BJ (cell line): ENCODE measurements around the gene ITGA1. TPM values are rescaled to one million over a fixed set of nuclear protein-coding genes. Genes with fewer than 3 reads are reported as not detected.

Source experiments
- CTCF ChIA-PET: fragments of 350-600 bp; formaldehyde crosslinking; extraction: SDS; loops from one replicate; lab custom pipeline; 2021; ENCODE audit warnings: antibody characterized with exemption, inconsistent platforms; lab: Yijun Ruan, JAX
- POLR2A ChIA-PET: fragments of 300-600 bp; sonication (Branson Sonifier 250); formaldehyde crosslinking; extraction: SDS; loops from one replicate; lab custom pipeline; 2021; ENCODE audit warnings: antibody characterized with exemption; lab: Charles Lee
- DNase-seq: peaks from one replicate; pipeline ENCODE4 v3.0.0-alpha.2; 2011; ENCODE audit warnings: low read depth
- H3K27me3 ChIP-seq: 2 replicates; pipeline ENCODE4 v1.6.0; 2011; ENCODE audit warnings: low read length; ENCODE audit not compliant: control insufficient read depth, insufficient read depth
- H3K36me3 ChIP-seq: 2 replicates; pipeline ENCODE4 v1.5.1; 2011; ENCODE audit warnings: low read length; ENCODE audit not compliant: control insufficient read depth, insufficient read depth
- H3K4me3 ChIP-seq: 2 replicates; pipeline ENCODE4 v1.5.1; 2011; ENCODE audit warnings: low read depth, mild to moderate bottlenecking, control low read depth, low read length
- polyA plus RNA-seq: library from polyadenylated mRNA; depleted of rRNA; stranded (reverse); fragments of >200 nt; gene quantifications from 2 replicates; pipeline ENCODE4 v1.2.3, GENCODE V29; 2011
- TF ChIP-seq, protein P1 (sequence below): IDR thresholded peaks from 2 replicates; pipeline ENCODE4 v1.5.1; 2011; ENCODE audit warnings: low read depth, mild to moderate bottlenecking, control low read depth, inconsistent platforms, low read length, moderate library complexity; ENCODE audit not compliant: insufficient read depth

Gene ITGA1
- polyA plus RNA-seq, 1 experiment = 35.2 TPM

DNA sequence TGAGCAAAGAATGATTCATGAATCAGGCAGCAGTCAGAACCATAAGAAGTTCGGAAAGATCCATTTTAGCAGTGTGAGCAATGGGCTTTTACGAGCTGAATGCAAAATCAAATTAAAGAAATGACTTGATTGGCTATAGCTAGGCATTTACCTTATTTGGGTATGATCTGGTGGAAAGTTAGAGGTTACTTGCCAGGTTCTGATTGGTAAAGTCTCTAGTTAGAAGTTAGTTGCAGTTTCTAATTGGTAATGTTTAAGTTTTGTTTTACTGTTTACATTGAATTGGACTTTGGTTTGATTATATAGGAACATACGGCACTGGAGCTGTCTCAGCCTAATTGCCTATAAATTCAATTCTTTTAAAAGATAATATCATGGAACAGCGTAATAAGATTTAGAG, 97.9 kb downstream of the ITGA1 start:
- CTCF ChIA-PET = interaction anchor here (1.2 kb wide), 1 partner anchor 10 kb away, joined by 3 read pairs; no protein-coding TSS in a partner anchor
- no peak overlapping the region for H3K4me3 ChIP-seq
- H3K27me3 ChIP-seq = no peaks in the 10 kb centered on the region
- H3K36me3 ChIP-seq = no peaks in the 10 kb centered on the region
- DNase-seq = no peak
- TF ChIP-seq, protein P1, sequence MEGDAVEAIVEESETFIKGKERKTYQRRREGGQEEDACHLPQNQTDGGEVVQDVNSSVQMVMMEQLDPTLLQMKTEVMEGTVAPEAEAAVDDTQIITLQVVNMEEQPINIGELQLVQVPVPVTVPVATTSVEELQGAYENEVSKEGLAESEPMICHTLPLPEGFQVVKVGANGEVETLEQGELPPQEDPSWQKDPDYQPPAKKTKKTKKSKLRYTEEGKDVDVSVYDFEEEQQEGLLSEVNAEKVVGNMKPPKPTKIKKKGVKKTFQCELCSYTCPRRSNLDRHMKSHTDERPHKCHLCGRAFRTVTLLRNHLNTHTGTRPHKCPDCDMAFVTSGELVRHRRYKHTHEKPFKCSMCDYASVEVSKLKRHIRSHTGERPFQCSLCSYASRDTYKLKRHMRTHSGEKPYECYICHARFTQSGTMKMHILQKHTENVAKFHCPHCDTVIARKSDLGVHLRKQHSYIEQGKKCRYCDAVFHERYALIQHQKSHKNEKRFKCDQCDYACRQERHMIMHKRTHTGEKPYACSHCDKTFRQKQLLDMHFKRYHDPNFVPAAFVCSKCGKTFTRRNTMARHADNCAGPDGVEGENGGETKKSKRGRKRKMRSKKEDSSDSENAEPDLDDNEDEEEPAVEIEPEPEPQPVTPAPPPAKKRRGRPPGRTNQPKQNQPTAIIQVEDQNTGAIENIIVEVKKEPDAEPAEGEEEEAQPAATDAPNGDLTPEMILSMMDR = no peak
- POLR2A ChIA-PET = no interaction called here

DNA sequence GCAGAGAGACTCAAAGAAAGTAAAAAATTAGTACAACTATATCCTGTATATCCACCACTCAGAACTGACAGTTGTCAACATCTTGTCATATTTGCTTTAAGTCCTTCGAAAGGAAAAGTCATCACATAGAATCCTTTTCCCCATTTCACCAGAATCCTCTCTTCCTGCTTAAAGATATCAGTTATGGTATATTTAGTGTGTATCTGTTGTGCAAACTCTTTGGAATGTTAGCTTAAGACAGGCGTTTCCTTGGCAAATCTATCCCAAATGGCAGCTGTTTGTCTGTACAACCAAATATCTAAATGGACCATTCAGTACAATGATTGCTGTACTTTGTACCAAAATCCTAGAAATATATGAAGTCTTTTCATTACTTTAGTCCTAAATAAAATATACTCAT, 98.5 kb downstream of the ITGA1 start:
- H3K27me3 ChIP-seq = no peaks in the 10 kb centered on the region
- DNase-seq = no peak
- POLR2A ChIA-PET = no interaction called here
- TF ChIP-seq, protein P1 = no peak
- H3K36me3 ChIP-seq = no peaks in the 10 kb centered on the region
- CTCF ChIA-PET = interaction anchor here (1.2 kb wide), 1 partner anchor 9 kb away, joined by 3 read pairs; no protein-coding TSS in a partner anchor
- no peak overlapping the region for H3K4me3 ChIP-seq

DNA sequence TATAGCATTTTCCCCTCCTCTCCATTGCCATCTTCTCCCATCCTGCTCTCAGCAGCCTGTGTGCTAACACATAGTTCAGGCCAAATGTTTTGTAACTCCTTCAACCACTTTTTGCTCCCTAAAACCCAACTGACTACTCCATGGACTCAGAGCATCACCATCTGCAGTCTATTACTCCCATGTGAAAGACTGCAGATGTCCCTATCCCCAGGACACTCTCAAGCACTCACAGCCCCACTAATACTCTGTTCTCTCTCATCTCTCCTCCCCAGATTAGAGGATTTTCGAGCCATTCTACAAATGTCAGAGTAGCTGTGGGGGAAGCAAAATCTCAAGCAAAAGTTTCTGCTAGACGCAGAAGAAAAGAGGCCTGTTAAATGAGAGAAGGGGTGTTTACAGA, 99.3 kb downstream of the ITGA1 start:
- ChIA-PET CTCF (no interaction called here), POLR2A (no interaction called here)
- no peaks in the 10 kb centered on the region for H3K27me3 ChIP-seq
- no peak for DNase-seq
- TF ChIP-seq, protein P1 = no peak
- H3K4me3 ChIP-seq = no peak overlapping the region
- no peaks in the 10 kb centered on the region for H3K36me3 ChIP-seq

DNA sequence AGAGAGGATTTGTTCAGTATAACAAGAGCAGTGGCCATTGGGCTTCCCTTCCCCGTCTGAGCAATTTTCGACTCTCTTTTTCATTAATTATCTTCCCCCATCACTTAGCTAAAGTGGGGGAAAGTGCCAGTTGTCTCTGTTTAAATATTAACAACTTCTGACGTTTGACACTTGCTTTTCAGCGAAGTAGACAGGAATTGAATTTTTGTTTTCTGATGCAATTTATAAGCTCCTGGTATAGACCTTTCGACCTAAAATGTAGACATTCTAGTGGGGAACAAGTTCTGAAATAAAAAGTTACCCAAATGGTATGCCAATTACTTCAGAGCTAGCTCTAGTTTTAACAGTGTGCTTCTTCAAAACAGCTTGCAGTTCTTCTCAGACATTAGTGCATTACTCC, 100.6 kb downstream of the ITGA1 start:
- no peaks in the 10 kb centered on the region for H3K27me3 ChIP-seq
- H3K36me3 ChIP-seq = no peaks in the 10 kb centered on the region
- ChIA-PET CTCF (no interaction called here), POLR2A (no interaction called here)
- no peak for DNase-seq
- H3K4me3 ChIP-seq = no peak overlapping the region
- TF ChIP-seq, protein P1 = no peak

DNA sequence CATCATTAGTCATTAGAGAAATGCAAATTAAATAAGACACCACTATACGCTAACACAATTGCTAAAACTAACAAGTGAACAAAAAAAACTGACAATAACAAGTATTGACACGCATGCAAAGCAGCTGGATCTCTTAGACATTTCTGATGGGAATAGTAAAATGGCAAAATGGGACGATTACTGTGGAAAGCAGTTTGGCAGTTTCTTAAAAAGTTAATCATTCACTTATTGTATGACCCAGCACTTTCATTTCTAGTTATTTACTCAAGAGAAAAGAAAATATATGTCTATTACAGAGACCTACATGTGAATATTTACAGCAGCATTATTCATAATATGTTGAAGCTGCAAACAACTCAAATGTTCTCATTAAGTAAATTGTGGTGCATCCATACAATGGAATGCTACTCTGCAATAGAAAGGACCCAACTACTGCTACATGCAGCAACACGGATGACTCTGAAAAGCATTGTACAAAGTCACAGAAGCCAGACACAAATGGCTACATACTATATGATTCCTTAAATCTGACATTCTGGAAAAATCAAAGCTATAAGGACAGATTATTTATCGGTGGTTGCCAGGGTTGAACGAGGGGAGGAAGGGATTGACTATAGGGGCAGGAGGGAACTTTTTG, 104.6 kb downstream of the ITGA1 start:
- POLR2A ChIA-PET = no interaction called here
- CTCF ChIA-PET = interaction anchor here (0.6 to 1.2 kb wide), 3 partner anchors 19 to 105 kb away, joined by 3 to 4 read pairs (median 3); partner anchors contain the start of genes ITGA1 and PELO
- DNase-seq = no peak
- TF ChIP-seq, protein P1 = no peak
- Histone ChIP-seq H3K4me3 (no peak overlapping the region), H3K27me3 (no peaks in the 10 kb centered on the region), H3K36me3 (no peaks in the 10 kb centered on the region)
